CD4-positive, alpha-beta T cell treated with Interleukin-1 beta for 1 hour (primary cell): ENCODE results near the gene C7orf57.
A peak's percentile ranks its signal among the peaks of the same experiment; 100 is the strongest.

ENCODE experiments used
- DNase-seq, 2 donors: peaks; one replicate each; pipeline ENCODE4 v3.0.0-alpha.2; 2020 to 2022

The C7orf57 gene

DNA sequence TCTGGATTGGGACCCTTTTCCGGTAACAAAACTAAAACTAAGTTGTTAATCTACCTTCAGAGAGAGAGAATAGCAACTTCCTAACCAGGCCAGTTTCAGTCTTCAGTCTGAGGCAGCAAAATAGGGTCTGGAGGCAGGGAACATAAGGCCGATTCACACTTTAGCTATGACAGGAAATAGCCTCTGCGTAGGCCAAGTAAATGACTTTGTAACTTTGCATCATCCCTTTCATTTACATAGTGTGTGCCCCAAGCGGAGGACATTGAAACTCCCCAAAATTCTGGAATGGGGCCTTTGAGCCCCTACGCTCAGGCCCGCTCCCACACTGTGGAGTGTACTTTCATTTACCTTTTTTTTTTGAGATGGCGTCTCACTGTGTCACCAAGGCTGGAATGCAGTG, 52.0 kb downstream of the C7orf57 start:
- peak; percentile 48 to 50 for DNase-seq

DNA sequence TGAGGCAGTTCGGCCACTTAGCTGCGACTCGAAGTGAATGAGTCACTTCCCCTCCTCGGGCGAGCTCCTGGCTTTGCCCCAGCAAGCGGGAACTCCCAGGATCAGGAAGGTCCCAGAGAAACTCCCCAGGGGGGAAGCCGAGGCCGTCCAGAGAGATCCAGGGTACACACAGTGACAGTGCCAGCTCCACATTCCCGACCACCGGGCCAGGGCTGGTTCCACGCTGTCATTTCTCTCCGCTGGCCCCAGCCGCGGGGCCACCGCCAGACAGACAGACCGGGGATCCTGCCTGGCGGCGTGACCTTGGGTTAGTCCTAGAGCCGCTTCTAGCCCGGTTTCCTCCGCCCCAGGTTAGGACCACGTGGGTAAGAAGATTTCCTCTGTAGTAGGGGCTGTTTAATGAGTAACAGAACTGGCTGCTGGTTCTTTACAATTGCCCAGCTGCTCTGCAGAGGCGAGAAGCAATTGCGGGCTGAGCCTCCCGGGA, 53.3 kb downstream of the C7orf57 start:
- DNase-seq: no peak

DNA sequence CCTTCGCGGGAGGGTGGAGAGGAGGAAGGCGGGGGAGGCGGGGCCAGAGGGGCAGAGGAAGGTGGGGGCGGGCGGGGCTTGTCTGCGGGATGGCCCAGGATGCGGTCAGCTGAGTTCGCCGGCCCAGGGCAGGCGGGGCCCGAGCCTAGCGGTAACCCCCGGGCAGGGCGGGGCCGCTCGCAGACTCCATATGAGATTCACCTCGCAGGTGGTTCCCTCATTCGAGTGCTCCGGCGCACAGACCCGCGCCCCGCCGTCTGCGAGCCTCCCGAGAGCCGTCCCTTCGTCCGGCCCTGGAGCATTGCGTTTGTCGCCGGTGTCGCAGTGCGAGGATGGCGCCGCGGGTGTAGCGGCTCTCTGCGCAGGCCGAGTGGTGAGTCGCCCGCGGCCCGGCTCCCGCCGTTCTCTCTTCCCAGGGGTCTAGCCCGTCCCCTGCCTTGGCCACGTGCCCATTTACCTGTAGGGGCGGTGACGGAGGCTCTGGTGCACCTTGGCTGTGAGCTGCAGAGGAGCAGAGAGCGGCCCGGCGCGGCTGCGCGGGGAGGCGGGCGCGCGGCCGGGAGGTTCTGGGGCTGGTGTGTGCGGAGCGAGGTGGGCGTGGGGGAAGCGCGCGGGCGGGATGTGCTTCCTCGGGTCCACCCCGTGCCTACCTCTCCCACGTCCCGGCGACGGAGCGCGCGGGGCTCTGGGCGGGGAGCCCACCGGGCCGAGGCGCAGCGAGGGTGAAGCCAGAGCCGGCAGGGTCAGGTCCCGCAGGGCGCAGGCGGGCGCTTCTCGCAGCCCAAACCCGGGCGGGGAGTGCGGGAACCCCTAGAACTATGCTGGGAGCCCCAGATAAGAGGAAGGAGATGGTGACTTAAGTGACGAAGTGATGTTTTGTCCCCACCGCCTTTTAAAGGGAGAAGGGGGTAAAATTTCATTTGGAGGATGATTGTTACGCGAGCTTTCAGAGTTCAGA, 54.0 kb downstream of the C7orf57 start, which contains the start of gene UPP1:
UPP1 (plus strand) TSS at position 220 of the 958 bp plus-strand sequence. CDS start 5,519 bp downstream, outside the sequence.
- peak; percentile 91 to 94 for DNase-seq

DNA sequence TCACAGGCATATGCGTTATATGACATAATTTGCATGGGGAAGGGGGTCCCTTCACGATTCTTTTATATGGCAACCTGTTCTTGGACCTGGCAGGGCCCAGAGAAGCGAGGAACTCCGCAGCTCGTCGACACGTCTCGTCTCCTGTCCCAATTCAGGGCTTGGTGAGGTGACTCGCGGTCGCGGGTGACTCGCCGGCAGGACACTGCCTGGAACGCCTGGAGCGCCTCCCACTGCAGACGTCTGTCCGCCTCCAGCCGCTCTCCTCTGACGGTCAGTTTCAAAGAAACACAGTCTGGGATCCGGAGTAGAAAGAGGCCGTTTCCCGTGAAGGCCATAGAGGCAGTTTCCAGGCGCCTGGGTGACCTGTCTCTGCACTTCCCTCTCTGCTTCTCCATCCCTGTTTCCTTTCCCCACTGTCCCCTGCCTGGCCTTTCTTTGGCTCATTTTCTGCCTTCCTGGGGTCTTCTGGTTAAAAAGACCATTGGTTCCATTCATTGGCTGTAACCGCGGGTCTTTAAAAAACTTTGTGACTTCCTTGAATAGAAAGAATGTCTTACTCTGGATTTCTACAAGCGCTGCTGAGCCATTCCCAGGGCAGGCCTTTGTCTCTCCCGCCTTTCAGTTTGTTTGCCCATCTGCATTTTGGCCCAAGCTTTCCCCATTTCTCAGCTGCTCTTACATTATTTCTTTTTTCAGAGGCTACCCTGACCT, 54.9 kb downstream of the C7orf57 start:
- DNase-seq: peak in 1 of 2 donors; percentile 29

DNA sequence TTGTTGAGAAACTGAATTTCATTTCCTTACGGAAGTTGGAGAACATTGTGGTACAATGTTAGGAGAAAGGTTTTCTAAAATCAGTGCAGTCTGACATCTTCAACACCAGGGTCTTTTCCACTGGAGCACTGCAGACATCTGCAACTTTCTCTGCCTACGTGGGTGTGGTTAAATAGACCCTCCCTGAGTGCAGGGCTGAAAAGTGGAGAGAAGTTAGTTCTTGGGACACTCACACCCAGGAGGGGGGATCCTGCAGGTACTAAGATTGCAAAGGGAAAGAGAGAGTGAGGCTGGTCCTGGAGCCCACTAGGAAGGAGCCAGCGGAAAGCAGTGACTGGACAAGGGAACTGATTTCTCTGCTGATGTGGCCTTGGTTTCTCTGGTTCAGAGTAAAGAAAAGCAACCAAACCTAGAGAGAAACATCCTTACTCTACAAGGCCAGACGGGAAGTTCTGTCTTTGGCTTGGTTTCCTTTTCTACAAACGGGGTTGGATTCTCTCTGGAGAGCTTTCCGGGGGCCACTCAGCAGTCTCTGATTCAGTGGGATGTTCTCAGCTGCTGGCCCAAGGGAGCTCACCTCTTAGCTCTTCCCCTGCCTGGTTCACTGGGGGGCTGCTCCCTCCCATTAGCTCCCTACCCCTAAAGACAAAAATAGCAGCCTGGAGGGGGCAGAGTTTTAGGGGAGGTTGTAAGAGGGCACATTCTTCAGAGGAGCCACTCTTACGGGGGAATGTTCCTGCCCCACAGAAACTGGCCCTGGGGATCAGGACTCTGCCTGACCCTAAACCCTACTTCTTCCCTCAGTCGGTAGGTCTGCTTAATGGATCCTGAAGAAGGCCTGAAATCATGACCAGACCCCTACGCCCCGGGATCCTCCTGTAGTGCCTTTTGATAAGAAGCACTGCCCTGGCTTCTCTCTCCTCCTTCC, 56.4 kb downstream of the C7orf57 start:
- DNase-seq: no peak

DNA sequence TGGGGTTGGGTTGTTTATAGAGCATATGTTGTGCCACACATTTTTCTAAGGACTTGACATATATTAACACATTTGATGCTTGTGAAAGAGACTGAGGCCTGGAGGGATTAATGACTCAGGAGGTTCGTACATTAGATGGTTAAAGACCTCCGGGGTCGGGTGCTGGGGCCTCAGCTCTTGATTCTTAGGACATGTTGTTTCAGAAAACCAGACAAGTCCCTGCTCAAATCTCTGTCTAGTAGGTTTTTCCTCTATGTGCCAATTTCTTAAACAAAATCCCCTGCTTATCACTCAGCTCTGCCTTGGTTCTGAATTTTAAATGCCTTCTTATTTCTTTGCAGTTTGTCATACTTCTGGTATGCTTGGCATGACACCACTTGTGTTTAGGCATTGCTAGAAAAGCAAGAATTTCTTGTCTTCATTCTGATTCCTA, 59.5 kb downstream of the C7orf57 start:
- no peak for DNase-seq

DNA sequence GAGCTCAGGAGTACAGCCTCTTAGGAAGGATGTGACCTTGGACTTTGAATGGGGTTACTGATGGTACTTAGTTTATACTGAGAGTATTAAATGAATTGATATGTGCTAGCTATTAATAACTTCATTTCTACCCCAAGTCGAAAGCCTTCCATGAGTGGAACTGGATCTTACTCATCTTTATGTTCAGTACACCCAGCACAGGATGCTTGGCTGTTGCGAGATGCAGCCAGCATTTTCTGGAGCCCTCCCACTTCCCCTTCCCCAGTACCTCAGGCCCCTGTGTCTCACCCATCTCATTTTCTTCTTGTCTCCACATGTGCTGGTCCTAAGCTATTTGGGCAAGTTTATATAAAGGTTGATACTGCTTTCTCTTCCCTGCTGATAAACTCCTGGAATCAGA, 60.9 kb downstream of the C7orf57 start:
- DNase-seq: peak in 1 of 2 donors; percentile 54

DNA sequence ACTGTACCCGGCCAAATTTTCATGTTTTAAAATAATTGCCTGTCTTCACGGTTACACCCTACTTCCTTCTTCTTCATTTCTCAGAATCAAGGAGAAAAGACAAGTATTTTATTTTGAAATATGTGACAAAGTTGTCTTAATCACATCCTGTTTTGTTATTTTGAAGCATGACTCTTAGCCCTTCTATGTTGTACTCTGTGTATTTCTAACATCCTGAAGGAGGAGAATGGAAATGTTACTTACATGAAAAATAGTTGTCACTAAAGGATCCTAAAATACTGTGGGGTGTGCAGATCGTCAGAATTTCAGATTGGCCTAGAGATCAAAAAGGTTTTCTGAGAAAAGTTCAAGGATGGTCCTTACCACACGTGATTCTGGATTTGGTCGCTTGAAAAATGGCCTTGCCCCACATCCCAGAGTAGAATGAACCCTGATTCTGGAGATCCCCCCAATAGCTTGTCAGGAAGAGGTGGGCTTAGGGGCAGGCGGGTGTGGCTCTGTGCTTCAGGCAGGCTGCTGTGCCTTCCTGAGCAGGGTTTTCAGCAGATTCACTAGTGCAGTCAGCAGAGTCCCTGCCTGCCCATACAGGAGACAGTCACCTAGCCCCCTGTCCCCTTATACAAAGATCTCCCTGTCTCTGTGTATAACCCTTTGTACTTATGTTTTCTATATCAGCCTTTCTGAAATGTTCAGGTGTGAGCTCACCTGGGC, 62.3 kb downstream of the C7orf57 start:
- DNase-seq: peak in 1 of 2 donors; percentile 24

DNA sequence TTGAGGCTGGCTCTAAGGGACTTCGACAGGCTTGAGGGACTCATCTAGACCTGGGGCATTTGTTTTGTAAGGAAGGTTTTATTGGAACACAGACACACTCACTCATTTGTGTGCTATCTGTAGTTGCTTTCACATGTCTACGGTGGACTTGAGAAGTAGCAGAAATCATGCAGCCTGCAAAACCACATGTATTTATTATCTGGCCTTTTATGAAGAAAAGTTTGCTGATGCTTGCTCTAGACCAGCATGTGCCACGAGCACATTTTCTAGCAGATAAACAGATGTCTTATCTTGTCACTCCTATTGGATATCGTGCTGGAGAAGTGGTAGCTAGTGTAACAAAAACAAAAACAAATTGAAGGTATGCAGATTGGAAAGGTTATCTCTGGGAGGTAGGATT, 63.5 kb downstream of the C7orf57 start:
- DNase-seq: no peak

DNA sequence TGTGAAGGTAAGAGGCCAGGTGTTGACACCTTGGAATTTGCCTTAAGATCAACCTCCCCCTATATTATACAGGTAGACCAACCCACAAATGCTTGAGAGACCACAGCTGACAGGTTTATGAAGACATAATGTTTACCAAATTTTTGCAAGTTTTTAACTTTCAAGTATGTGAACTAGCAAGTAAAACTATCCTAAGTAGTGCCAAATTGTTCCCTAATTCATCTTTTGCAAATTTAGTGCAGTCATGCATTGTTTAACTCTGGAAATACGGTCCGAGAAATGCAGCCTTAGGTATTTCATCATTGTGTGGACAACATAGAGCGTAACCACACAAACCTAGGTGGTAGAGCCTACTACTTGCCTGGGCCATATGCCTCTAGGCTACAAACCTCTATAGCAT, 64.4 kb downstream of the C7orf57 start:
- no peak for DNase-seq

DNA sequence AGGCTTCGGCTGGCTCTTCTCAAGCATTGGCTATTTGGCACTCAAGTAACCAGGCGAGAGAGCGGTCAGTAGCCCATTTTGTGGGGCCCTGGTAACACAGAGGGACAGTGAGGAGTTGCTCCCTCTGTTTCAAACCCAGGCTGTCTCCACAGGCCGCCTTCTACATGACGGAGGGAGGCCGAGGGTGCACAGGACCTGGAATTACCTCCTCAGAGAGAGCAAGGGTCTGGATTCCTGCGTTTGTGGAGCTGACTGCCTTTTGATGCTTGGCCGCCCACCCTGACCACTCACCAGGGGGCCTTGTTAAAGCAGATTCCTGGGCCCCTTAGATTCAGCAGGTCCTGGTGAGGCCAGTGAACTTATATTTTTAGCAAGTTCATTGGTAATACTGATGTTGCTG, 66.0 kb downstream of the C7orf57 start:
- no peak for DNase-seq

DNA sequence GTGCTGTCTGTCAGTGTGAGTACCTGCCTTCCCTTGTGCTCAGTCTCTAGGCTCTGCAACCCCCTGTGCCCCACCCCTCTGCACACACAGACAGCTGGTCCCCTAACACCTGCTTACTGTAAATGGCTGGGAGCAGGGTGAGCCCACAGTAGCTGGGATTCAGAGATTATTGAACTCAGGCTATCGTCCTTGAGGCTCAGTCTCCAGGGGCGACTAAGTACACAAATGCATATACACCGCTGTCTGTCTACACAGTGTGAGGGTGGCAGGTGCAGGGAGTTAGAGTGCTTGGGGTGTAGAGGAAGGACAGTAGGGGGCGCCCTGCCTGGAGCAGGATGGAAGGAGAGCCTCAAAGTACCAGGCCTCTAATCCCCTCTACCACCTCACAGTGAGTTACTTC, 66.6 kb downstream of the C7orf57 start:
- DNase-seq: peak in 1 of 2 donors; percentile 20

DNA sequence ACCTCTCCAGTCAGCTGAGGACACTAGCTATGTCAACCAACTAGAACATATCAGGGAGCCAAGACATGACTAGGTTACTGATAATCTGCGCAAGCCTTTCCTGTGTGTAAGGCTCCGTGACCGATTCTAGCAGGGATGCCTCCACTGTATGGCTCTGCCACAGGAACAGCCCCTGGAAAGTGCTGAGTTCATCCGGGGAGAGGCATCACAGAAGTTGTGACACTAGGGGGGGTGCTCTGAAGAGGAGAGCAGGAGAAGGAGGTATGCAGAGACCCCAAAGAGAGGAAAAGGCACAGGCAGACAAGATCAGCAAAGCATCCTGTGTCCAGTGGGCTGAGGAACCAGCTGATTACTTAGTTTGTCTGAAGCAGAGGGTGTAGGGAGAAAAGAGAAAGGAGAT, 67.2 kb downstream of the C7orf57 start:
- DNase-seq: no peak

DNA sequence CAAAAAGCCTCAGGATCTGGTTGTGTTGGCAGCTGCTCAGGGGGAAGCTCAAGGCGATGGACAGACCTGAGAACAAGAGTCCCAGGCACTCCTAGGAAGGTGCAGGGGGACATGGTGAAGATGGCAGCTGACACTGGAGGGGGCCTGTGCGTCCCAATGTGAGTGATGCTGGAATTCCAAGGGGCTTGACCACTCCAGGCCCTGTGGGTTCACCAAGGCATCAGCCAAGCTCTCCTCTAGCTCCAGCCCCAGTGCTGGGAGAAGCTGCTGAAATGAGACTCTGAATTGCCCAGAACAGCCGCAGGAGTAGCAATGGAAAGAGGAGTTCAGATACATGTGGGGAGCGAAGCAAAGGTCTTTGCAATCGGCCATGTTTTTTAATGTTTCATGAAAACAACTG, 69.7 kb downstream of the C7orf57 start:
- no peak for DNase-seq

DNA sequence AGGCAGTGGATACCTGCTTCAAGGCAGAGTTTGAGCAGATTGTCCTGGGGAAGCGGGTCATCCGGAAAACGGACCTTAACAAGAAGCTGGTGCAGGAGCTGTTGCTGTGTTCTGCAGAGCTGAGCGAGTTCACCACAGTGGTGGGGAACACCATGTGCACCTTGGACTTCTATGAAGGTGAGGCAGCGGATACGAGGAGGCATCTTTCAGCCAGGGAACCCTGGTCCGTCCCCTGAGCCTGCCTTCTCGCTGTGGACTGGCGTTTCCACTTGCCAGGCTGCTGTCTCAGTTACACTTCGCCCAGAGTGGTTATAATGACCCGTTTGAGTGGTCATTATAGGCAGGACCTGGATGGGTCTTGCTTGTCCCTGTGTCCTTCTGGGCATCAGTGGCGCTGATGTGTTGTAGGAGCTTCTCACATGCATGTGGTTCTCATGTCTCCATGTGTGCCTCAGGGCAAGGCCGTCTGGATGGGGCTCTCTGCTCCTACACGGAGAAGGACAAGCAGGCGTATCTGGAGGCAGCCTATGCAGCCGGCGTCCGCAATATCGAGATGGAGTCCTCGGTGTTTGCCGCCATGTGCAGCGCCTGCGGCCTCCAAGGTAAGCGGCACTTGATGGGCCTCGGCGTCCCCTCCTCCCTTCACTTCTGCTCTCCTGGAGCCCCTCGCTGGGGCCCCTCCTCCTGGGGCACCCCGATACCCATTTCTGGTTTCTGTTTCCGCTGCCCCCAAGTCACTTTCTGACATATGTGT, 71.7 kb downstream of the C7orf57 start:
- DNase-seq: no peak

DNA sequence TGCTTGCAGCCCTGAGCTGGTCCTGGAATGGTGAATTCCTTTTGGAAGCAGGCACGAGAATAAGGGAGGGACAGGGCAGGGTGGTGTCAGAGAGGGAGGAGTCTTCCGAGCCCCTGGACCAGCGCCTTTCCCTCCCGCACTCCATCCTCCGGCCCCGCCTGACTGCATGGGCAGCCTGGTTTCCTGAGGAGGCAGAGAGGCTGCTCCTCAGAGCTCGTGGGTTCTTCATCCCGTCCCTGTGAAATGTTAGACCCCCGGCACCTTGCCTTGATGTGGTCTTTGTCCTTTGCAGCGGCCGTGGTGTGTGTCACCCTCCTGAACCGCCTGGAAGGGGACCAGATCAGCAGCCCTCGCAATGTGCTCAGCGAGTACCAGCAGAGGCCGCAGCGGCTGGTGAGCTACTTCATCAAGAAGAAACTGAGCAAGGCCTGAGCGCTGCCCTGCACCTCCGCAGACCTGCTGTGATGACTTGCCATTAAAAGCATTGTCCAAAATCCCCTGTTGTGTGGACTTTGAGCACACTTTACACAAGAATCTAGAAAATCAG, 72.7 kb downstream of the C7orf57 start:
- no peak for DNase-seq

DNA sequence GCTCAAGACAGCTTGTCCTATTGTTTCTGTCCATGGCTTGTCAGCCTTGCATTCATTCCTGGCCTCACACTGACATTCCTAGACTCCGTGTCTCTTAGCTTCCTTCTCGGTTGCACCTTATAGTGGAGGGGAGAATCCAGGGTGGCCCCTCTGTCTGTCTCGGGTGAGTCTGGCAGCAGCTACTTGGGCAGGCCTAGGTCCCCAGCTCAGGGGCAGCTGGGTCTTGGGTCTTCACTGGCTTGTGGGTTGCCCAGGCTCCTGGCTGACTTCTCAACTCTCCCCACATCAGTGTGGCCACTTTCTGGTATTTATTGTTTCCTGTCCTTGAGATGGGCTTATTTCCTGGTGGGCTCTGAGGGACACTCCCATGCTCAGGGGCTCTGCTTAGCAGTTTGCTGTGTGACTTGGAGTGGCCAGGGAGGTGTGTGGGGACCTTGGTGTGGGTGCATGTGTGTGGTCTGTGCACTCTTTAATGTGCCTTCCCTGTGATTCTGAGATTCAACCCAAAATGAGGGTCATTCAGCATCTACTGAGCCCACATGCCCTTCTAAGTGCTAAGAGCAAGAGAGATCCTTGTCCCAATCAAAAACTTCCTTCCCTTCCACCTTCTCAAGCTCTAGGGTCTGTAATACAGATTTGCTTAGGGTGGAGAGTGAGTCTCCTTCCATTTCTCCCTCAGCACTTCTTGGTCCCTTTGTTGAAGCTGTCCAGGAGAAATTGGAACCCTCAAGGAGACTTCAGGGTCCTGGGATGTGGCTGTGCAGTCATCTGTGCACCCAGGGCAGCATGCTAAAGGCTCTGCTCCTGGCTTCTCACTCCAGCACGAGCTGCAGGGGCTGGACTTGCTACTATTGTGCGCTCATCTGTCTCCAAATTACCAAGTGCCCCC, 73.9 kb downstream of the C7orf57 start:
- DNase-seq: no peak

DNA sequence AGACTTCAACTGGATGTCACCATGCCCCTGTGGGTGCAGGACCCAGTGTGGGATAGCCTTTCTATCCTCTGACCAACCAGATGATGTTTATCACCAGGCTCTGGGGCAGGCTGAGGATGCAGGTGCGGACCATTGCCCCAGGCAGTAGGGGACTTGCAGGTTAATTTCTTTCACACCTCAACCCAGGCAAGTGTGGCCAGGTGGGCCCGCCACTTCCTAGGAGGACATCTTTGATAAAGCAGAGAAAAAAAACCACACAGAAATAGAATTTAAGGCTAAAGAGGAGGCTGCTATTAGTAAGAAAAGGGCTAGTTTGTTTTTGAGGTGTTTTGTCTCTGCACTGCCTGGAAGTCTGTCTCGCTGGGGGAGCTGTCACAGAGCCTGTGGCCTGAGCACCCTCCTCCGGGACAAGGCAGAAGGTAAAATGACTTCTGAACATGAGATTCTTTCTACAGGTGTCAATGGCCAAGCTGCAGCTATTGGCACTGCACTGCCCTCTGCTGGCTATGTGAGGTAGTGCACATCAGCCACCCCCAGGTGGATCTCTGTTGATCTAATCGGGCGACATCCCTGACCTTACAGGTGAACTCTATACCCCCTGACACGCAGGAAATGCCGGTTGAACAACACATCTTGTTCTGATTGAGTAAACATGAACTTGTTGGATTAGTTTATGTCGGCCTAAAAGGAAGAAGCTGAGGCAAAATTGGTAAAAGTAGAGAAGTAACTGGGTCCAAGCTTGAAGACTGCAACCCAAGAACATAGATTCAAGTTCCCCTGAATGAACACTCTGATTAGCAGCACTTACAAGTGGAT, 74.7 kb downstream of the C7orf57 start:
- DNase-seq: peak; percentile 82 to 89

DNA sequence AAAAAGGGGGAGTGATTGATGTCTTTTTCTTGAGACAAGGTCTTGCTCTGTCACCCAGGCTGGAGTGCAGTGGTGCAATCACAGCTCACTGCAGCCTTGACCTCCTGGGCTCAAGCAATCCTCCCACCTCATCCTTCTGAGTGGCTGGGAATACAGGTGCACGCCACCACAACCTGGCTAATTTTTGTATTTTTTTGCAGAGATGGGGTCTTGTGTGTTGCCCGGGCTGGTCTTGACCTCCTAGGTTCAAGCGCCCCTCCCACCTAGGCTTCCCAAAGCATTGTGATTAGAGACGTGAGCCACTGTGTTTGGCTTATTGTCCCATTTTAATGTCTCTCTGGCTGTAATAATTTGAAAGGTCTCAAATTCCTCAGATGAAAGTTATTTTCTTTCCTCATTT, 75.5 kb downstream of the C7orf57 start:
- DNase-seq: no peak
